Measurements from ENCODE around the gene WNT4.

DNA sequence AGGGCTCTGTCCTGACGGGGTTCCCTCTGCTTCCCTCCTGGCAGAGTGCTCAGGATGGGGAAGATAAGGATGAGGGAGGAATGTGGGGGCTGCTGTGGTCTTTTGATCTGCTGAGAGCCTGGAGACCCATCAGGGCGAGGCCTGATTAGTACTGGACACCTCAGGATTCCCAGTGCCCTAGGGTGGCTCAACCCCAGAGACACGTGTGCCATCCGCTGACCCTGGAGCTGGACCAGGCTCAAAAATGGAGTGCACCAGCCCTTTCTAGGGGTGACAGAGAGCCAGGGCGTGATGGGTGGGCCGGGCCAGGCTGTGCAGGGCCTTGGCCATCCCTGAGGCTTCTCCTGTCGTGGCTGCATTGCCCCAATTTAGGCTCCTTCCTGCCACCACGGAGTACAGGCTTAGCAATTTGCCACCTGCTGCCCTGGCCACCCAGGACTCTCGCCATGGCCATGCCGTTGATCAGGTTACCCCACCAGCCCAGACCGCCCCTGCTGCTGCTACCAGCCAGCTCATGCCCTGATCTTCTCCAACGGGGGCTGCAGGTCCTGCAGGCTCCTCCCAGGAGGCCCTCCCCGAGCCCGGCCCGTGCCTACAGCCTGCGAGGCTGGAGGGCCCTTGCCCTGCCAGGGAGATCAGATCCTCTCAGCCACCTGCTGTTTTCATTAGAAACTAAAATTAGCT lies 9.5 kb downstream of the WNT4 start:
- TF ChIP-seq POLR2AphosphoS5 (IDR thresholded peaks at IDR 0.05) (no peak), POLR2A (IDR thresholded peaks at IDR 0.05; ENCODE audit: low read depth) (no peak)
- TF ChIP-seq, protein P1, sequence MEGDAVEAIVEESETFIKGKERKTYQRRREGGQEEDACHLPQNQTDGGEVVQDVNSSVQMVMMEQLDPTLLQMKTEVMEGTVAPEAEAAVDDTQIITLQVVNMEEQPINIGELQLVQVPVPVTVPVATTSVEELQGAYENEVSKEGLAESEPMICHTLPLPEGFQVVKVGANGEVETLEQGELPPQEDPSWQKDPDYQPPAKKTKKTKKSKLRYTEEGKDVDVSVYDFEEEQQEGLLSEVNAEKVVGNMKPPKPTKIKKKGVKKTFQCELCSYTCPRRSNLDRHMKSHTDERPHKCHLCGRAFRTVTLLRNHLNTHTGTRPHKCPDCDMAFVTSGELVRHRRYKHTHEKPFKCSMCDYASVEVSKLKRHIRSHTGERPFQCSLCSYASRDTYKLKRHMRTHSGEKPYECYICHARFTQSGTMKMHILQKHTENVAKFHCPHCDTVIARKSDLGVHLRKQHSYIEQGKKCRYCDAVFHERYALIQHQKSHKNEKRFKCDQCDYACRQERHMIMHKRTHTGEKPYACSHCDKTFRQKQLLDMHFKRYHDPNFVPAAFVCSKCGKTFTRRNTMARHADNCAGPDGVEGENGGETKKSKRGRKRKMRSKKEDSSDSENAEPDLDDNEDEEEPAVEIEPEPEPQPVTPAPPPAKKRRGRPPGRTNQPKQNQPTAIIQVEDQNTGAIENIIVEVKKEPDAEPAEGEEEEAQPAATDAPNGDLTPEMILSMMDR (IDR thresholded peaks at IDR 0.05) = no peak

Data from esophagus muscularis mucosa (tissue), 3 donors.